ENCODE data around the gene PSMC3IP.

- TF ChIP-seq POLR2AphosphoS5 (IDR thresholded peaks at IDR 0.05) (no peak), CTCF (IDR thresholded peaks at IDR 0.05 in 8 of 11, conservative IDR thresholded peaks at IDR 0.05 in 3 of 11) (no peak), POLR2A (IDR thresholded peaks at IDR 0.05) (no peak)
Measured at GRCh38 chr17:42613699-42614295, 36.3 kb upstream of the PSMC3IP start.
